NT2/D1 (cell line): ENCODE results near the gene RPSA.
"Not testable (repeated sequence)": the region's sequence is repeated elsewhere in the genome, so short reads cannot be mapped to it uniquely, and the experiment has no call there.

ENCODE experiments used
- DNase-seq: peaks from one replicate; pipeline ENCODE4 v3.0.0-alpha.2; 2011; ENCODE audit warnings: low read depth, low spot score
- H3K27me3 ChIP-seq: 2 replicates; pipeline ENCODE4 v1.6.0; 2011; ENCODE audit warnings: mild to moderate bottlenecking; ENCODE audit not compliant: insufficient read length, insufficient read depth
- H3K36me3 ChIP-seq: 2 replicates; pipeline ENCODE4 v1.6.1; 2011; ENCODE audit warnings: mild to moderate bottlenecking, low read length, mixed read lengths; ENCODE audit not compliant: insufficient read depth, insufficient read length
- H3K4me1 ChIP-seq: 2 replicates; pipeline ENCODE4 v1.5.1; 2011; ENCODE audit not compliant: insufficient read depth, insufficient read length
- H3K4me3 ChIP-seq: 2 replicates; pipeline ENCODE4 v1.5.1; 2011; ENCODE audit warnings: low read depth; ENCODE audit not compliant: insufficient read length
- H3K9ac ChIP-seq: 2 replicates; pipeline ENCODE4 v1.6.0; 2011; ENCODE audit warnings: low read depth; ENCODE audit not compliant: insufficient read length
- H3K9me3 ChIP-seq: 2 replicates; pipeline ENCODE4 v1.5.1; 2011; ENCODE audit warnings: mild to moderate bottlenecking, low read length; ENCODE audit not compliant: insufficient read depth
- SUZ12 ChIP-seq: IDR thresholded peaks from 2 replicates; pipeline ENCODE4 v1.6.1; 2011; ENCODE audit not compliant: insufficient read length, insufficient read depth; ENCODE audit errors: extremely low read depth
- YY1 ChIP-seq: IDR thresholded peaks from 2 replicates; pipeline ENCODE4 v1.6.1; 2011; ENCODE audit not compliant: insufficient read length, insufficient read depth
- ZNF274 ChIP-seq: IDR thresholded peaks from 2 replicates; pipeline ENCODE4 v1.6.1; 2011; ENCODE audit warnings: mild to moderate bottlenecking, low read depth, low read length

RPSA gene

DNA sequence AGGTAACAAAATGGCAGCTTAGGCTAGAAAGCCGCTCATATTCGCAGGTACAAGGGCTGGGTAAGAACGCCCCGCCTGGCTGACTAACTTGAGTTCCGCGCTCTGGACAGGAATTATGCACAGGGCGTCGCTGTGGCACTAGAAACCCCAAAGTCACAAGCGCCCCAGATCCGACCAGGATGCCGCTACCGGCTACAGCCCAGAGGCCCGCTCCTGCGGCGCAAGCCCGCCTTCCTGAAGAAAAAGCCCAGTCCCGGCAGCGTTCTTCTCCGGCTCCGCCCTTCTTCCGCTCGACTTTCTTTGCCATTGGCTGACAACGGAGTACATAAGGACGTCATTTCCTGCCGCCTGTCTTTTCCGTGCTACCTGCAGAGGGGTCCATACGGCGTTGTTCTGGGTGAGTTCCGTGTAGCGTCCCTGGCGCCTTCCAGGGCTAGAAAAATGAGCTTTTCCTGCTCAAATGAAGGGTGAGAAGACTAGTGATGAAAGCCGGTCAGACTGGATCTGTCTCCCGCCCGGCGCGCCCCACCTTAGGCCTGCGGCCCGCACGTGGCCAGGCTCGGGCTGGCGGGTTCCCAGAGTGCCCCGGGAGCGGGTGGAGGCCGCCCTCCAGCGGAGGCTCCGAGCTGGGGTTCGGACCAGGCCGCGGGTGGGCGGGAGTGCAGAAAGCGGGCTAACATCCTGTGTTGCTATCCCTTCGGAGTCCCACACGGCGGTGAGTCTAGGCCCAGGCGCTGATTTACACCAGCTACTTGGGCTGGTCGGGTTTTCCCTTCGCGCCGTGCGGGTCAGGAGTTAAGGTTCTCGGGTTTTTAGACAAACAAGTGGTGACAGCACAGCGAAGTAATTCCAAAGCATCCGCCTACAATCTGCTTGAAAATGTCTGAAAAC lies at the start of gene RPSA:
Gene RPSA, plus strand, starts transcription at position 353 of the 891 bp plus-strand sequence. CDS start 934 bp downstream, outside the sequence.
- TF ChIP-seq YY1: no peak
- TF ChIP-seq SUZ12: no peak
- TF ChIP-seq ZNF274: no peak
- DNase-seq: peak; percentile 96
- peak within 1 kb of the TSS; percentile 91 for H3K4me3 ChIP-seq
- H3K9me3 ChIP-seq: no peaks in the 10 kb centered on the region
- H3K4me1 ChIP-seq: peaks cover 14% of the 10 kb centered on the region
- peak within 1 kb of the TSS; percentile 97 for H3K9ac ChIP-seq
- peaks cover 46% of the 10 kb centered on the region for H3K36me3 ChIP-seq
- H3K27me3 ChIP-seq: no peaks in the 10 kb centered on the region

GRCh38 chr3:39358333-39358732 lies 48.2 kb upstream of the RPSA start:
- TF ChIP-seq YY1: no peak
- no peak for TF ChIP-seq SUZ12
- no peak for TF ChIP-seq ZNF274
- Histone ChIP-seq H3K9me3 (no peaks in the 10 kb centered on the region), H3K4me1 (peaks cover 4% of the 10 kb centered on the region), H3K9ac (no peak overlapping the region), H3K36me3 (no peaks in the 10 kb centered on the region), H3K27me3 (no peaks in the 10 kb centered on the region), H3K4me3 (no peak overlapping the region)
- DNase-seq: no peak

GRCh38 chr3:39361252-39361927 lies 45.1 kb upstream of the RPSA start:
- no peak for DNase-seq
- Histone ChIP-seq H3K9ac (no peak overlapping the region), H3K36me3 (no peaks in the 10 kb centered on the region), H3K27me3 (no peaks in the 10 kb centered on the region), H3K4me3 (no peak overlapping the region), H3K9me3 (no peaks in the 10 kb centered on the region), H3K4me1 (peaks cover 4% of the 10 kb centered on the region)
- TF ChIP-seq ZNF274 (no peak), SUZ12 (no peak), YY1 (no peak)

GRCh38 chr3:39362192-39362591 lies 44.3 kb upstream of the RPSA start:
- peaks cover 4% of the 10 kb centered on the region for H3K4me1 ChIP-seq
- no peaks in the 10 kb centered on the region for H3K9me3 ChIP-seq
- no peak for DNase-seq
- H3K36me3 ChIP-seq: no peaks in the 10 kb centered on the region
- no peak overlapping the region for H3K4me3 ChIP-seq
- no peak overlapping the region for H3K9ac ChIP-seq
- TF ChIP-seq YY1: no peak
- TF ChIP-seq SUZ12: no peak
- no peak for TF ChIP-seq ZNF274
- H3K27me3 ChIP-seq: no peaks in the 10 kb centered on the region

GRCh38 chr3:39362812-39363211 lies 43.7 kb upstream of the RPSA start:
- Histone ChIP-seq H3K4me1 (peaks cover 4% of the 10 kb centered on the region), H3K9ac (no peak overlapping the region), H3K27me3 (no peaks in the 10 kb centered on the region), H3K4me3 (no peak overlapping the region), H3K9me3 (no peaks in the 10 kb centered on the region), H3K36me3 (no peaks in the 10 kb centered on the region)
- DNase-seq: no peak
- TF ChIP-seq ZNF274 (no peak), SUZ12 (no peak), YY1 (no peak)

- H3K4me1 ChIP-seq, H3K9ac ChIP-seq, H3K27me3 ChIP-seq, DNase-seq, H3K36me3 ChIP-seq, H3K4me3 ChIP-seq: not testable (repeated sequence)
- H3K9me3 ChIP-seq: peaks cover 19% of the 10 kb centered on the region; the same call in 1 of the 2 replicates
Observed at GRCh38 chr3:39370450-39370849, 36.1 kb upstream of the RPSA start.

GRCh38 chr3:39372833-39373232 lies 33.7 kb upstream of the RPSA start:
- H3K36me3 ChIP-seq: no peaks in the 10 kb centered on the region
- H3K9me3 ChIP-seq: peaks cover 19% of the 10 kb centered on the region; the same call in 1 of the 2 replicates
- no peaks in the 10 kb centered on the region for H3K27me3 ChIP-seq
- H3K4me1 ChIP-seq: peaks cover 9% of the 10 kb centered on the region
- H3K9ac ChIP-seq: no peak overlapping the region
- no peak for DNase-seq
- no peak overlapping the region for H3K4me3 ChIP-seq
- TF ChIP-seq ZNF274 (no peak), YY1 (no peak), SUZ12 (no peak)
